Muscle of arm (tissue), 12 donors: ENCODE measurements around the gene NKAIN4. TPM values are rescaled to one million over a fixed set of nuclear protein-coding genes. Genes with fewer than 3 reads are reported as not detected.

Experiments
- DNase-seq: peaks from one replicate; pipeline ENCODE4 v3.0.0-alpha.2; 2013
- polyA plus RNA-seq, 12 donors: library from polyadenylated mRNA; unstranded; fragments of 120-200 nt; gene quantifications; one replicate each; pipeline ENCODE4 v1.2.1, GENCODE V29; 2013; ENCODE audit not compliant: insufficient read length in 12 of 12

Gene NKAIN4
- polyA plus RNA-seq, 12 donors = 15.3 to 34.7 (median 26.2) TPM; not detected in 1

- no peak for DNase-seq
These were observed 33.4 kb downstream of the NKAIN4 start for GRCh38 chr20:63220696-63221399.

- no peak for DNase-seq
These were observed 34.3 kb downstream of the NKAIN4 start for GRCh38 chr20:63219866-63220521.

DNA sequence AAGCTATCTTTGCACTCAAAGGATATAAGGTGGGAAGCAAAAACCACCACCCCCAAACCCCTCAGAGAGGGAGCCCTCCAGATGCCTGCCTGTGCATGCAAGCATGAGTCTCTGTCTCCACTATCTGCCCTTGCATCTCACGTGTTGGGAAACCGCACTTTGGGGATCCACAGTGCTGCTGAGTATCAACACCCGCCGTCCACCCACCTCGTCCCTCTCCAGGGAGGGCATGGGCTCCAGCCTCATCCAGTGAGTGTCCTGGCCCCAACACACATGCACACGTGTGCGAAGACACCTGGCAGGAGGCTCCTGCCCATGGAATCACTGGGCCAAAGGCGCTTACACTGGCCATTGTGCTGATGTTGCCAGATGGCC, 34.8 kb downstream of the NKAIN4 start:
- DNase-seq = no peak

DNA sequence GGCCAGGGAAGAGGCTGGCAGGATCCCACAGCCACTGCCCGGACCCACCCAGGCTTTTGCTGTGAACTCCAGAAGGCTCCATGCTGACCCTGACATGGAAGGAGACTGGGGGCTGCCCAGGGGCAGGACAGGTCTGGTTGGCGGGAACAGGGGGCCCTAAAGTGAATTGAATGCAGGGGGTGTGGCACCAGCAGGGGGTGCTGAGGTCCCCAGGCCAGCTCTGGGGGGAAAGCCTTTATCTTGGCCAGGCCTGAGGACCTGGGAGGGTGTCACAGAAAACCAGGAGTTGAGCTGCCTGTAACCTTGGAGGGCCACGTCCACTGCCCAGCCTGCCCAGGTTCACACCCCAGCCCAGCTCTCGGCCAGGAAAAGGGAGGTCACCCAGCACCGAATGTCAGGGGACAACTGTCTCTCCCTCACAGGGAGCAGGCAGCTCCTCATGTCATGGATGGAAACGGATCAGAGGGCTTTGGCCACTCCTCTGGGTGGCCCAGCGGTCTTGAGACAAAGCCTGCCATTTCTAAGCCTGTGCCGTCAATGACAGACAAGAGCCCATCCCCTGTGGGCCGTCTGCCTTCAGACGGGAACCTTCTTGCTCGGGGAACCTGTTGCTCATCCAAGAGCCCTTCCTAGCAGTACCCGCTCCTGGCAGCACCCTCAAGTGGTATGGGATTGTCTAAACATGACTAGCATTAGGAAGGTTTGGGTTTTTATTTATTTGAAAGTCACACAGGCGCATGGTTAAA, 35.4 kb downstream of the NKAIN4 start:
- DNase-seq = no peak

DNA sequence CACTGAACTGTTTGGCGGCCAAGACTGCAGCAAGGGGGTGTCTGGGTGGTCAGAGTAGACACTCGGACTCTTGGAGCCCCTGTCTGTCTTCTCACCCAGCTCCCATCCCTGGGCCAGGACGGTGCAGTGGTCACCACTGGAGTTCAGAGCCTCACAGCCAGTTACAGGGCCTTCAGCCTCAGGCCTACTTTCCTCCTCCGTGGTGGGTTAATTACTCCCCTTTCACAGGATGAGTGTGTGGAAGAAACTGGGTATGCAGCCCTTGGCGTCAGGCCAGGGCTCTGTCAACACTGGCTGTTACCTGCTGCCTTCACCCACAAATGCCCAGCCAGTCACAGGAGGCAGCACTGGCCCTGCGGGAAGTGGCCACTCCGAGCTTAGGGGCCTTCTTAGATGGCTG, 36.6 kb downstream of the NKAIN4 start:
- no peak for DNase-seq

DNA sequence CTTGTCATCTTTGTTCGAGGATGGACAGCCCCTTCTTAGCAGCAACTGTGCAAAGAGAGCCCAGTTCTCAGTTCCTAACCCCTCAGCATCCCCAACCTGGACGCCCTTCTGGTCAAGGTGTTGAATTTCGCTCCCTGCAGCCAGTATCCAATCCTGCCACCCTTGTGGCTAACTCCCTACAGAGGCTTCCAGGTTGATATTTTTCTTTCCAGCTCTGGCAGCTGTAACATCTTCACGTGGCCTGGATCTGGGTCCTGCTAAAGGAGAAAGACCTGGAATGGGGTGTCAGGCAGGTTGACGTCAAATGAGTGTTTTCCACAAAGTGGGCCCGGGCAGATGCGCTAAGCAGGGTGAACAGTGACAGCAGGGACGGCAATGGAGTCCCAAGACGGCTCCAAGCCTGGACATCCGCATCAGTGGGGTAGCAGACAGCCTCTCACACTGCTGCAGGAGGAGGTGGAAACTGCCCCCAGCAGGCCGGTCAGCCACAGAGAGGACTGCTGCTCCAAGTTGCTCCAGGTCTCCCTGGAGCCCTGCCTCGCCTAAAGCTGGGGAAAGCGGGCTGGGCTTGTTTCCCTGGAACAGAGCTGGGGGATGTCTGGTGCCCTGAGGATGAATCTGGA, 37.3 kb downstream of the NKAIN4 start:
- DNase-seq = no peak

DNA sequence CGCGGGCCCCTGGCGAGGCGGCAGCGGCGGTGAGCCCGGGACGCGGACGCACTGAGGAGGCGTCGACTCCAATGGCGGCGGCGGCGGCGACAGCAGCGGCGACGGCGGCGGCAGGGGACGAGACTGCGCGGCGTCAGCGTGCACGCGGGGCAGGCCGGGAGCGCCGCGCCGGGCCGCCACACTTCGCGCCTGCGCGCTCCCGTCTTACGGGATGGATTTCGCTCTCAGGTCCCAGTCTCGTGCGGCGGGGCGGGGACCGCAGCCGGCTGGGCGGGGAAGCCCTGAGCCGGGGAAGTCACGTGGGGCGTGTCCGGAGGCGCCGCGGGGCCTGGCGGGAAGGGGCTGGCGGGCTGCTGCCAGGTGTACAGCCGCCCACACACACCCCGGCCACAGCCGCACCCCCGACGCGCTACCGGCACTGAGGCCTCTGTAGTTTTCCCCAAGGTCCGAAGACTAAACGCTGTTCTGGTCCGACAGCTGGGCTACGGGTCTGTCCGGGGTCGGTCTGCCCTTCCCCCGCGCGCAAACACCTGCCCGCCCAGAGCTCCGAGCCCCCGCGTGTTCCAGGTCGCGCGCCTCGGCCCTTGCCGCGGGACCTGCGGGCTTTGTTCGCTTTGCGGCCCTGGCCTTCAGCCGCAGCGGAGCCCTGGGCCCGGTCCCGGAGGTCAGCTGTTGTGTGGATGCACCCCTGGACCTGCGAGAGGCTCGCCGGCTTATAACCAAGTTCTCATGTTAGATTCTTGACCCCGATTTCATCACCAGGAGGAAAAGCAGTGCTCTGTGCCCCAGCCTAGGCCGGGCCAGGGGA, 38.0 kb downstream of the NKAIN4 start, which contains the start of gene YTHDF1:
Gene YTHDF1, minus strand, starts transcription at position 91 of the 808 bp plus-strand sequence. CDS start 239 bp downstream, outside the sequence.
- peak; percentile 94 for DNase-seq

GRCh38 chr20:63215101-63216040, 38.9 kb downstream of the NKAIN4 start:
- DNase-seq = no peak

GRCh38 chr20:63214514-63214913, 39.7 kb downstream of the NKAIN4 start:
- no peak for DNase-seq

- DNase-seq = no peak
These were observed 41.5 kb downstream of the NKAIN4 start for GRCh38 chr20:63212792-63213191.

- no peak for DNase-seq
These were observed 41.9 kb downstream of the NKAIN4 start for GRCh38 chr20:63212393-63212730.

DNA sequence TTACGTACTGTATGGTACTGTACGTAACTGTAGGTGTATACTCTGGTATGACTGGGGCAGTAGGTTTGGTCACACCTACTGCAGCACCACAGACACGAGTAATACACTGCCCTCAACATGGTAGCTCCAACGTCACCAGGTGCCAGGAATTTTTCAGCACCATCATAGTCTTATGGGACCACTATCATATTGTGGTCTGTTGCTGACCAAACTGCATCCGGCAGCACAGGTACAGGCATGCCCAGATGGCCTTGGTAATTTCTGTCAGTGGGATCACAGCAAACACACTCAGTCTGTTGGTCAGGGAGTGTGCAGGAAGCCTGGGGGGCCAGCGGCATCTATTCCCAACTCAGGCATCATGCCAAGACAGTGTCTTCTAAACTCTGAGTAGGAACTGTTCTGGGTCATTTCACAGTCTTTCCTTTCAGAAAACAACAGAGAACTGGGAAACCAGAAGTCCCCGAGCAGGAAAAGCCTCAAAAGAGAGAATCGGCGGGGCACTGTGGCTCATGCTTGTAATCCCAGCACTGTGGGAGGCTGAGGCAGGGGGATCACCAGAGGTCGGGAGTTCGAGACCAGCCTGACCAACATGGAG, 44.2 kb downstream of the NKAIN4 start:
- DNase-seq = no peak

DNA sequence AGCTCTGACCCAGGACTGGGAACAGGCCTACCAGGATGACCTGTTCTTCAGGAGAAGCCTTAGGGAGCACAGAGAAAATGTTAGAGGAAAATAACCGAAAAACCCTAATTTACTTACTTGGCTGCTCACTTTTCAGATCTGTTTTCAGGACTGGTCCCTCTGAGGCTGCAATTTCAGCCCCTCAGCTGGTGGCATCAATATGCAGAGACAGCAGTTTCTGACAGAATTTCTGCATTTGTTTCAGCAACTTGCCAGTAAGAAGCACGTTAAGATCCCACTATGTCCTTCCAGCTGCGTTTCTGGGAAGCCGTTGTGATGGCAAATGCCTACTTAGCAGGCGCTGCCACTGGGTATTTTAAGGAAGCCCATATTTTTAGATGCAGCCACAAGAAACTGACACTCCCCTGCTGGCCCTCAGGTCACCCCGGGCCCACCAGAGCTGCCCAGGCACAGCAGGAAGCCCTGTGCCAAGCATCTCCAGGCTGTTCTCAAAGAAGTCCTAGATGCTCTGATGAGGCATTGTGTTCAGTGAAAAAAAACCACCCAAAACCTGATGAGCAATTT, 45.8 kb downstream of the NKAIN4 start:
- DNase-seq = no peak

DNA sequence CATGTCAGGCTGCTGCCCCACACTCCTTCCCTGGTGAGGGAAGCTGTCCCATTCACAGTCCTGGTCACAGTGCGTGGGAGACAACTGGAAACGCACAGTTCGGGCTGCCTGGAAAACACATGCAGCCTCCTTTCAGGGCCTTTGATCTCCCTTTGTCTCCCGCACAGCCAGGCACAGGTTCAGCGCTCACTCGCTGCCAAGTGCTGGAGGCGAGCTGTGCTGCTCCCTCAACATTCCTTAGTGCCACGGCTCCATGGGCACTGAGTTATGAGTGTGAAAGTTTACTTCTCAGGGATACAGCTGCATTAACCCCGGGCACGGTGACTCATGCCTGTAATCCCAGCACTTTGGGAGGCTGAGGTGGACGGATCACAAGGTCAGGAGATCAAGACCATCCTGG, 47.4 kb downstream of the NKAIN4 start:
- DNase-seq = no peak

GRCh38 chr20:63205896-63206295, 48.4 kb downstream of the NKAIN4 start:
- DNase-seq = no peak

- no peak for DNase-seq
These were observed 49.9 kb downstream of the NKAIN4 start for GRCh38 chr20:63204362-63204761.

DNA sequence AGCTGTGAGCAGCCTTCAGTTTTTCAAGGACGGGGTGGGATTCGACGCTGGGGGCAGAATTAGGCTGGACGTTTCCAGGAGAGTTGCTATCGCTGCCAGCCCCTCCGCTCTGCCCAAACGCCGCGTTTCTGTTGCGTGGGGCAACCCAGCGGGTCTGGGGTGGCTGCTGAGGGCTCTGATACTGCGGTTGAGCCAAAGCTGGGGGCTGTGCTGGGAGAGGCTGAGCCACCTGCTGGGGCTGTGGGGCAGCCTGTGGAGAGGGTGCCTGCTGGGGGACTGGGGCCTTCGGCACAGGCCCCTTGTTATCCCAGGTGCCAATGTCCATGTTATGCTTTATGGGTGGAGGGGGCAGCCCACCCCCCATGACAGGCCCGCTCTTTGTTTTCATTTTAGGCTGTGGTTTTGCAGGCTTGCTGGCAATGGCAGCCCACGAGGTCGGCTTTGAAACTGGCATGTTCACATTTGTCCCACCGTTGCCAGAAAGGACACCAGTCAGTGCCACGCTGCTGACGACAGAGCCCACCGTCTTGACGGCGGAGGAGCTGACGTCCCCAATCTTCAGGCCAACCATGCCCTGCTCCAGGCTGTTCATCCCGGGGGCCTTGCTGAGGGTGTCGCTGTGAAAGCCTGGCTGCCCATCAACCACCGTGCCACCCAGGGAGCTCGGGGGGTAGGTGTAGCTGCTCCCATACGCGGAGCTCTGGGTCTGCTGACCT, 51.3 kb downstream of the NKAIN4 start:
- no peak for DNase-seq

DNA sequence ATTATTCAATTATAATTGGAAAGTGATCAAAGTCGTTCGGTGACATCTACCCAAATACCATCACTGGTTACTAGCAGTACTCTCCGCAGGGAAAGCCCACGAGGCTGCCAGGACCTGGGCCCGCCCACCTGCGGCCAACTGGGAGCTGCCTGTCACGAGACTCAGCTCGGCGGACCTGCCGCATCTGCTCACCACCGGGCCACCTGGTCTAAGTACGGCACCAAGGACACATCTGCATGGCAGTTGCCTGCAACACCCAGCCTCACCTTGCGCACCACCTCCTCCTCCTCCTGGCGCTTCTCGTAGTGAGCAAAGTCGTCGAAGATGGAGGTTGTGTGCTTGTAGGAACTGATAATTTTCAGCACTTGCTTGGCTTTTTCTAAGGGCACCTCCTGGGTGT, 52.2 kb downstream of the NKAIN4 start:
- DNase-seq = no peak

GRCh38 chr20:63198606-63199005, 55.7 kb downstream of the NKAIN4 start:
- no peak for DNase-seq
